ENCODE measurements around the gene DAGLA.

Gene DAGLA

GRCh38 chr11:61691380-61692156, 11.4 kb downstream of the DAGLA start:
- DNase-seq: peak; percentile 78

- DNase-seq: no peak
Measured at GRCh38 chr11:61693922-61694601, 13.9 kb downstream of the DAGLA start.

- no peak for DNase-seq
Measured at GRCh38 chr11:61694602-61694939, 14.4 kb downstream of the DAGLA start.

- DNase-seq: no peak
Measured at GRCh38 chr11:61694946-61695706, 14.9 kb downstream of the DAGLA start.

GRCh38 chr11:61695917-61696316, 15.7 kb downstream of the DAGLA start:
- no peak for DNase-seq

- no peak for DNase-seq
Measured at GRCh38 chr11:61696602-61697001, 16.4 kb downstream of the DAGLA start.

GRCh38 chr11:61697078-61697502, 16.9 kb downstream of the DAGLA start:
- no peak for DNase-seq

GRCh38 chr11:61697764-61698163, 17.6 kb downstream of the DAGLA start:
- no peak for DNase-seq

- DNase-seq: no peak
Measured at GRCh38 chr11:61698173-61698948, 18.2 kb downstream of the DAGLA start.

GRCh38 chr11:61699737-61700160, 19.6 kb downstream of the DAGLA start:
- DNase-seq: peak; percentile 65

GRCh38 chr11:61700212-61700611, 20.0 kb downstream of the DAGLA start:
- DNase-seq: no peak

- DNase-seq: no peak
Measured at GRCh38 chr11:61700720-61701119, 20.5 kb downstream of the DAGLA start.

GRCh38 chr11:61701242-61701886, 21.2 kb downstream of the DAGLA start:
- no peak for DNase-seq

GRCh38 chr11:61702701-61703312, 22.6 kb downstream of the DAGLA start:
- no peak for DNase-seq

GRCh38 chr11:61704838-61705237, 24.6 kb downstream of the DAGLA start:
- no peak for DNase-seq

- no peak for DNase-seq
Measured at GRCh38 chr11:61706452-61707400, 26.5 kb downstream of the DAGLA start.

- DNase-seq: no peak
Measured at GRCh38 chr11:61707574-61707973, 27.4 kb downstream of the DAGLA start.

- DNase-seq: no peak
Measured at GRCh38 chr11:61709110-61709509, 28.9 kb downstream of the DAGLA start.

GRCh38 chr11:61709572-61709971, 29.4 kb downstream of the DAGLA start:
- no peak for DNase-seq

GRCh38 chr11:61710019-61710418, 29.8 kb downstream of the DAGLA start:
- DNase-seq: no peak

GRCh38 chr11:61711037-61711436, 30.8 kb downstream of the DAGLA start:
- no peak for DNase-seq
